ENCODE data around the gene TBC1D9B. TPM values are rescaled to one million over a fixed set of nuclear protein-coding genes. Genes with fewer than 3 reads are reported as not detected.

TBC1D9B gene
- total RNA-seq, 1 experiment from 2014 or later, result 23.1 TPM

GRCh38 chr5:179869641-179870402 lies 37.9 kb downstream of the TBC1D9B start:
- no peak for DNase-seq (ENCODE audit: low read depth)

DNA sequence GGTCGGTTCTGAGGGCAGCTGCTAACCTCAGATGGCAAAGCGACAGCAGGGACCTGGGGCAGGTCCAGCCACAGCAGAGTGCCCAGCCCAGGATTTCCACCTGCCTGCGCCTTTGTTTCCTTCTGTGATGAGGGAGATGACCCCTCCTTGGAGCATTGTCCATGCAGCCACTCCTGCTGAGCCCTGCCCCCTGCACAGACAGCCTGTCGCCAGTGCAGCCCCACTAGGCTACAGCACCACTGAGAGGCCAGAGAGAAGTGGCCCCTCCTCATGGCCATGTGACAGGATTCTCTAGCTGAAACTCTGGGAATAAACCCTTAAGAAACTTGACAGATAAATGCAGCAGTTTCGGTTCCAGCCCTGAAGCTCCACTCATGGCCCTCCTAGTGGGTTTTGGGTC lies 38.6 kb downstream of the TBC1D9B start:
- DNase-seq (ENCODE audit: low read depth), result no peak

DNA sequence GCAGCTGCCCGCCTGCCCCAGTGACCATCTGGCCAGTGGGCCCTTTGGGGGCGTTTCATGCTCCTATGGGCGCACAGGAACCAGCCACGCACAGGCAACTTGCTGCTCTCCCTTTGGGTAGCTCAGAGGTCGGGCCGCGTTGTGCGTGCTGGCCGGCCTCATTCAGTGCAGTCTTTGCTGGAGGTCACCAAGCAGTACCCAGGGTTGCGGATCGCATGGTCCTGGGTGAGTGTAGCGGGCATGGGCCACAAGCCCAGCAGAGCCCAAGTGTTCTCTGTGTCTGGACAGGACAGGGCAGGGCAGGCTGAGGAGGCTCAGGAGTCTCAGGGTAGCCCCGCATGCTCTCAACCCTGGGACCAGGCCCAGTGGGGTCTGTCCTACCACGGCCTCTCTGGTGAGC lies 39.2 kb downstream of the TBC1D9B start:
- no peak for DNase-seq (ENCODE audit: low read depth)

GRCh38 chr5:179867476-179867875 lies 40.2 kb downstream of the TBC1D9B start:
- no peak for DNase-seq (ENCODE audit: low read depth)

GRCh38 chr5:179867079-179867465 lies 40.6 kb downstream of the TBC1D9B start:
- no peak for DNase-seq (ENCODE audit: low read depth)

- DNase-seq (ENCODE audit: low read depth), result no peak
Observed at GRCh38 chr5:179866241-179867078, 41.2 kb downstream of the TBC1D9B start.

GRCh38 chr5:179865491-179866240 lies 42.0 kb downstream of the TBC1D9B start:
- DNase-seq (ENCODE audit: low read depth), result no peak

GRCh38 chr5:179864686-179865085 lies 43.0 kb downstream of the TBC1D9B start:
- DNase-seq (ENCODE audit: low read depth), result no peak

- DNase-seq (ENCODE audit: low read depth), result no peak
Observed at GRCh38 chr5:179863449-179864085, 44.1 kb downstream of the TBC1D9B start.

DNA sequence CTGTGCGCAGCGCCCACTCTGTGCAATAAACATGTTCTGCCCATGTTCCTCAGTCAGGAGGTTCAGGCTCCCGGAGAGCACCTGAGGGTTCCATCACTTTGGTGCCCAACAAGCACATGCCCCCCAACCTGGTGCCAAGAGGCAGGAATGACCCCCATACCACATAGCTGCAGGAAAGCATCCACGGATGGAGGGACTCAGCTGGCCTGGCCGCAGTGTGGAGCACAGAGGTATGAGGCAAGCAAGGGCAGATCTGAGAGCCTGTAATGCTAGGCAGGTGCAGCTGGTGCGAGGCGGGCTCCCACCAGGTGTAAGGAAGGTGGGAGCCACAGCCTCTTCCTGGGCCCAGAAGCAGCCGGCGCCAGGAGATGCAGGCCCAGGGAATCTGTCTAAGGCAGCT lies 44.8 kb downstream of the TBC1D9B start:
- DNase-seq (ENCODE audit: low read depth), result no peak

DNA sequence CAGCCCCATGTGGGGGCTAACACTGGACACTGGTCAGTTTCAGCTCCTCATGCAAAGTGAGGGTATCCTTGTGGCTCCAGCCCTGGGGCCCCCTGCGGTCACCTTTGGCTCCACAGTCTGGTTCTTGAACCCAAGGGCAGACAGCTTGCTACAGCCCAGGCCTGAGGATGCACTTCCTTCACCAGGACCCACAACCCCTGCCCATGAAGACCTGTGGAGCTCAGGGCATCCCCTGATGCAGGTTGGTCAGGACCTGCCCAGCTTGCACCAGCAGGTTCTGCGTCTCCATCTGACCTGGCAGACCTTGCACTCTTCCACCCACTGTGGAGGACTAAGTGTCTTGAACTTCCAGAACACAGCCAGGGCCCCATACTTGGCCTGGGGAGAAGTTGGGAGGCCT lies 45.4 kb downstream of the TBC1D9B start:
- no peak for DNase-seq (ENCODE audit: low read depth)

GRCh38 chr5:179860301-179860700 lies 47.4 kb downstream of the TBC1D9B start:
- DNase-seq (ENCODE audit: low read depth), result no peak

DNA sequence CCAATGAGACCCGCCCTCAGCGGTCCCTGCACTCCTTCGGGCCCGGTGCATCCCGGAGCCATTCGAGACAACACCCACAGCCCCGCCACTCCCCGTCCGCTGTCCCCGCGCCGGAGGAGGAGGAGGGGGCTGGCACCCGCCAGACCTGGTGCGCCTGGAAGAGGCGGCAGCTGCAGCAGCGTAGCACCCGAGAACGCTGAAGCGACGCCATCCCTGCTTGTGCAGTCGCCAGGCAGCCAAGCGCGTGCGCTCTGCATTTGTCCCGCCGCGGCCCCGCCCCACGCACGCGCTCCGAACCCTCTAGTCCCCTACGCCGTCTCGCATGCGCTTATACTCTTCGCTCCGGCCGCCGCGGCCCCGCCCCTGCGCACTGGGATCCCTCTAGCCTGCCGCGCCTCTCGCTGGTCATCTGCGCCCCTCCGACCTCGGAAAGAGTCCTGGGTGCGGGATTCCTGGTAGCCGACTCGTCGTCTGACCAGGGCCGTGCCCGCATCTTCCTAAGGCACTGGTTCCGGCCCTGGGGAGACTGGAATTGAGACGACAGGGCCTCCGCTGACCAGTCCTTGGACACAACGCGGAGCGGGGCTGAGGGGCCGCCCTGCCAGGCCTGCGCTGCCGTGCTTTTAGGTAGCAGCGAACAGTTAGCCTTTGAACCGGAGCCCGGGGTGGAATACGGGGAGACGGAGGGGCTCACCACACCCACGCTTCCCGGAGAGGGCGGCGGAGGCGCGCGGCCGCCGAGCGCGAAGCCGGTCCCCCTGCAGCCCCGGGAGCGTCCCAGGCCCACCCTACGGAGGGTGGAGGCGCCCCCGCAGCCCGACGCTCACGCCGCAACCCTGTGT lies 48.9 kb downstream of the TBC1D9B start, which contains the start of gene MRNIP:
TSS of gene MRNIP (minus strand) at position 232 of the 842 bp plus-strand sequence. CDS start at position 211, 21 bp downstream.
- DNase-seq (ENCODE audit: low read depth), result peak; percentile 98

- peak; percentile 48 for DNase-seq (ENCODE audit: low read depth)
Observed at GRCh38 chr5:179858241-179858585, 49.5 kb downstream of the TBC1D9B start.

- DNase-seq (ENCODE audit: low read depth), result no peak
Observed at GRCh38 chr5:179854356-179854755, 53.3 kb downstream of the TBC1D9B start.

- DNase-seq (ENCODE audit: low read depth), result no peak
Observed at GRCh38 chr5:179852993-179853547, 54.6 kb downstream of the TBC1D9B start.

DNA sequence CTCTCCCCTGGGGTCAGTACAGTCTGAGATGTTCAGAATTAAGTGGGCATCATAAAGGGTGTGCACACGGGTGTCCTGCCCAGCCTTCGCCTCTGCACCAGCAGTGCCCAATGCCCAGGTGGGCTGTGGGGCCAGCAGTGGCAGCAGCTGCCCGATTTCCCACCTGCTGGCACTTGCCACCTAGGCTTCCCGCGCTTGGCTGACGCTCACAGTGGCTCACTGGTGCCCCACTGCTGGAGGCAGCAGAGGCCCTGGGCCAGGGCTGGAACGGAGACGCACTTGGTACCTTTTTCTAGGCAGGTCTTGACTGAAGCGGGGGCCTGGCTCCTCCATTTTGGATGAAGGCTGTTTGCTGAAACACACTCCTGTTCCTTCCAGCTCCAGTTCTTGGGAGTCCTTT lies 66.1 kb downstream of the TBC1D9B start:
- no peak for DNase-seq (ENCODE audit: low read depth)

- DNase-seq (ENCODE audit: low read depth), result no peak
Observed at GRCh38 chr5:179840766-179841165, 66.9 kb downstream of the TBC1D9B start.

DNA sequence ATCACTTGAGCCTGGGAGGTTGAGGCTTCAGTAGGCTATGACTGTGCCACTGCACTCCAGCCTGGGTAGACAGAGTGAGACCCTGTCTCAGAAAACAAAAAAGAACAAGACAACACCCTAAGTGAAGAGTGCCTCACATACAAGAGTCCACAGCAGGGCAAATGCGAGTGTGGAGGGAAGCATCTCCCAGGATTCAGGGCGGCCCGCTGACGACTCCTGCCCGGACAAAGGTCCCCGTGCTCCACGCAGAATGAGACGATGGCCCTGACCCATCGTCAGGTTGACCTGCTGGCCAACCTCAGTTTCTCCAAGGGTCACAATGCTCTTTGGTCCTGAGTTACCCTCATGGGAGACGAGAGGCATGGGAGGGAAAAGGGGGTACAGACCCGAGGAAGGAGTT lies 67.4 kb downstream of the TBC1D9B start:
- no peak for DNase-seq (ENCODE audit: low read depth)
